SK-N-SH (cell line): ENCODE data around the gene SLC12A4.

Source experiments
- EP300 ChIP-seq, 2 experiments: IDR thresholded peaks; 2 replicates each; pipeline versions ENCODE4 v1.4.0 to v1.6.1; 2012; ENCODE audit warnings: borderline replicate concordance in 1 of 2, low read depth in 1 of 2, low read length in 1 of 2
- GABPA ChIP-seq: IDR thresholded peaks from 2 replicates; pipeline ENCODE4 v1.4.0; 2012; ENCODE audit warnings: low read depth, mild to moderate bottlenecking
- GATA2 ChIP-seq: sonication (generic); formaldehyde crosslinking; IDR thresholded peaks from 2 replicates; pipeline ENCODE4 v1.5.0; 2020; ENCODE audit warnings: mild to moderate bottlenecking, missing genetic modification reagents
- MAX ChIP-seq: IDR thresholded peaks from 2 replicates; pipeline ENCODE4 v1.4.0; 2012; ENCODE audit warnings: low read depth
- MXI1 ChIP-seq: IDR thresholded peaks from 2 replicates; pipeline ENCODE4 v1.6.1; 2012; ENCODE audit warnings: mild to moderate bottlenecking, low read depth, low read length, improper control_type of control experiment
- NFIC ChIP-seq: IDR thresholded peaks from 2 replicates; pipeline ENCODE4 v1.4.0; 2012; ENCODE audit warnings: borderline replicate concordance
- POLR2AphosphoS5 ChIP-seq: IDR thresholded peaks from 2 replicates; pipeline ENCODE4 v1.6.1; 2012; ENCODE audit warnings: low read depth, low read length
- RFX5 ChIP-seq: IDR thresholded peaks from 2 replicates; pipeline ENCODE4 v1.6.1; 2012; ENCODE audit warnings: mild to moderate bottlenecking, improper control_type of control experiment, low read length
- TAF1 ChIP-seq: IDR thresholded peaks from 2 replicates; pipeline ENCODE4 v1.6.1; 2012; ENCODE audit warnings: low read depth, mild to moderate bottlenecking, low read length, moderate library complexity, borderline replicate concordance
- TEAD4 ChIP-seq: IDR thresholded peaks from 2 replicates; pipeline ENCODE4 v1.4.0; 2012; ENCODE audit warnings: mild to moderate bottlenecking, borderline replicate concordance; ENCODE audit not compliant: insufficient read depth
- ZBTB33 ChIP-seq: IDR thresholded peaks from 2 replicates; pipeline ENCODE4 v1.4.0; 2012; ENCODE audit warnings: low read depth, borderline replicate concordance
- TF ChIP-seq, protein P1 (sequence below): fragments of 200-600 bp; sonication (generic); IDR thresholded peaks from 2 replicates; pipeline ENCODE4 v1.6.1; 2017; ENCODE audit warnings: antibody characterized with exemption, mild to moderate bottlenecking, moderate library complexity
- TF ChIP-seq, protein P2 (sequence below): IDR thresholded peaks from 2 replicates; pipeline ENCODE4 v1.6.1; 2012; ENCODE audit warnings: mild to moderate bottlenecking, low read depth, low read length, moderate library complexity

DNA sequence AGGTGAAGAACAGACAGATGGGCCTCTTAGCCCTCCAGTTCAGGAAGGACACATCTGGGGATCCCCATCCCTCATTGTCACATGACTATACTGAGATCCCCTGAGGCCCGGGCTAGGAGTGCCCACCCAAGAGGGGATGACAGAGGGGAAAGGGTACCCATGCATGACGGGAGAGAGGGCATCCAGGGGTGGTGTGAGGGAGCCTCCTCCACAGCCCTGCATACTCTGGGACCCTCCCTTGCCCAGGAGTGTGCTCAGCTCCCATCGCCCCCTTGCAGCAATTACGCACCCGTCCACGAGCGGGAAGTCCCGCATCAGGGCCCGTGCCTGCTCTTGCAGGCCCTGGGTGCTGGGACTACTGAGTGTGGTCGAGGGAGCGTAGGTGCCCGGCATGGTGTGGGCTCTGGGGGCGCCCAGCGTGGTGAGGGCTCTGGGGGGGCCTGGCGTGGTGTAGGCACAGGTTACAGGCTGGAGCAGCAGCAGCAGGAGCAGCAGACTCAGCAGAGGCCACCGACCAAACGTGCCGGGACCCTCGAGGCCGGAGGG is 24.3 kb upstream of the SLC12A4 start:
- TF ChIP-seq, protein P1, sequence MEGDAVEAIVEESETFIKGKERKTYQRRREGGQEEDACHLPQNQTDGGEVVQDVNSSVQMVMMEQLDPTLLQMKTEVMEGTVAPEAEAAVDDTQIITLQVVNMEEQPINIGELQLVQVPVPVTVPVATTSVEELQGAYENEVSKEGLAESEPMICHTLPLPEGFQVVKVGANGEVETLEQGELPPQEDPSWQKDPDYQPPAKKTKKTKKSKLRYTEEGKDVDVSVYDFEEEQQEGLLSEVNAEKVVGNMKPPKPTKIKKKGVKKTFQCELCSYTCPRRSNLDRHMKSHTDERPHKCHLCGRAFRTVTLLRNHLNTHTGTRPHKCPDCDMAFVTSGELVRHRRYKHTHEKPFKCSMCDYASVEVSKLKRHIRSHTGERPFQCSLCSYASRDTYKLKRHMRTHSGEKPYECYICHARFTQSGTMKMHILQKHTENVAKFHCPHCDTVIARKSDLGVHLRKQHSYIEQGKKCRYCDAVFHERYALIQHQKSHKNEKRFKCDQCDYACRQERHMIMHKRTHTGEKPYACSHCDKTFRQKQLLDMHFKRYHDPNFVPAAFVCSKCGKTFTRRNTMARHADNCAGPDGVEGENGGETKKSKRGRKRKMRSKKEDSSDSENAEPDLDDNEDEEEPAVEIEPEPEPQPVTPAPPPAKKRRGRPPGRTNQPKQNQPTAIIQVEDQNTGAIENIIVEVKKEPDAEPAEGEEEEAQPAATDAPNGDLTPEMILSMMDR, result no peak
- TF ChIP-seq TAF1, result no peak
- TF ChIP-seq POLR2AphosphoS5, result no peak
- TF ChIP-seq EP300 (IDR thresholded peaks at IDR 0.05; ENCODE audit: borderline replicate concordance in 1 of 2, low read depth in 1 of 2, low read length in 1 of 2), result no peak
- no peak for TF ChIP-seq RFX5
- TF ChIP-seq ZBTB33, result no peak
- TF ChIP-seq, protein P2, sequence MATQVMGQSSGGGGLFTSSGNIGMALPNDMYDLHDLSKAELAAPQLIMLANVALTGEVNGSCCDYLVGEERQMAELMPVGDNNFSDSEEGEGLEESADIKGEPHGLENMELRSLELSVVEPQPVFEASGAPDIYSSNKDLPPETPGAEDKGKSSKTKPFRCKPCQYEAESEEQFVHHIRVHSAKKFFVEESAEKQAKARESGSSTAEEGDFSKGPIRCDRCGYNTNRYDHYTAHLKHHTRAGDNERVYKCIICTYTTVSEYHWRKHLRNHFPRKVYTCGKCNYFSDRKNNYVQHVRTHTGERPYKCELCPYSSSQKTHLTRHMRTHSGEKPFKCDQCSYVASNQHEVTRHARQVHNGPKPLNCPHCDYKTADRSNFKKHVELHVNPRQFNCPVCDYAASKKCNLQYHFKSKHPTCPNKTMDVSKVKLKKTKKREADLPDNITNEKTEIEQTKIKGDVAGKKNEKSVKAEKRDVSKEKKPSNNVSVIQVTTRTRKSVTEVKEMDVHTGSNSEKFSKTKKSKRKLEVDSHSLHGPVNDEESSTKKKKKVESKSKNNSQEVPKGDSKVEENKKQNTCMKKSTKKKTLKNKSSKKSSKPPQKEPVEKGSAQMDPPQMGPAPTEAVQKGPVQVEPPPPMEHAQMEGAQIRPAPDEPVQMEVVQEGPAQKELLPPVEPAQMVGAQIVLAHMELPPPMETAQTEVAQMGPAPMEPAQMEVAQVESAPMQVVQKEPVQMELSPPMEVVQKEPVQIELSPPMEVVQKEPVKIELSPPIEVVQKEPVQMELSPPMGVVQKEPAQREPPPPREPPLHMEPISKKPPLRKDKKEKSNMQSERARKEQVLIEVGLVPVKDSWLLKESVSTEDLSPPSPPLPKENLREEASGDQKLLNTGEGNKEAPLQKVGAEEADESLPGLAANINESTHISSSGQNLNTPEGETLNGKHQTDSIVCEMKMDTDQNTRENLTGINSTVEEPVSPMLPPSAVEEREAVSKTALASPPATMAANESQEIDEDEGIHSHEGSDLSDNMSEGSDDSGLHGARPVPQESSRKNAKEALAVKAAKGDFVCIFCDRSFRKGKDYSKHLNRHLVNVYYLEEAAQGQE, result no peak
- no peak for TF ChIP-seq GATA2
- no peak for TF ChIP-seq NFIC
- no peak for TF ChIP-seq MAX
- TF ChIP-seq GABPA, result no peak
- TF ChIP-seq TEAD4, result no peak
- no peak for TF ChIP-seq MXI1
